K562 (cell line): ENCODE measurements around the gene DYRK1A. TPM values are rescaled to one million over a fixed set of nuclear protein-coding genes. Genes with fewer than 3 reads are reported as not detected.

Experiments used
- BRD4 ChIP-seq: fragments of 200-600 bp; sonication (generic); IDR thresholded peaks from 2 replicates; pipeline ENCODE4 v1.6.1; 2017; ENCODE audit warnings: inconsistent platforms
- CREB5 ChIP-seq: fragments of 250-450 bp; sonication (Bioruptor Pico); IDR thresholded peaks from 2 replicates; pipeline ENCODE4 v1.5.0; 2020; ENCODE audit warnings: mild to moderate bottlenecking
- DDX20 ChIP-seq: fragments of 450-650 bp; IDR thresholded peaks from 2 replicates; pipeline ENCODE4 v1.6.1; 2016; ENCODE audit warnings: missing genetic modification characterization, low read depth, mild to moderate bottlenecking, missing compliant biosample characterization, moderate library complexity
- ETV5 ChIP-seq: sonication (generic); formaldehyde crosslinking; IDR thresholded peaks from 2 replicates; pipeline ENCODE4 v1.4.0; 2020; ENCODE audit warnings: low read depth, mild to moderate bottlenecking, missing genetic modification reagents
- ETV6 ChIP-seq, 3 experiments: fragments of 150-350 bp in 1 of 3; sonication (generic) in 1 of 3; formaldehyde crosslinking in 1 of 3; IDR thresholded peaks; 2 replicates each; pipeline versions ENCODE4 v1.6.1 to v1.8.0; 2014 to 2022; ENCODE audit warnings: borderline replicate concordance in 2 of 3, low read depth in 2 of 3, antibody characterized with exemption in 1 of 3, low read length in 1 of 3, mild to moderate bottlenecking in 1 of 3, missing genetic modification reagents in 1 of 3
- FOXO4 ChIP-seq: fragments of 450-650 bp; formaldehyde crosslinking; IDR thresholded peaks from 2 replicates; pipeline ENCODE4 v1.4.0; 2020; ENCODE audit warnings: mild to moderate bottlenecking, moderate library complexity
- MBD1 ChIP-seq: fragments of 250-450 bp; sonication (Bioruptor Pico); IDR thresholded peaks from 2 replicates; pipeline ENCODE4 v1.8.0; 2022; ENCODE audit warnings: inconsistent platforms
- MLLT1 ChIP-seq, 2 experiments: fragments of 450-650 bp; IDR thresholded peaks; 2 replicates each; pipeline ENCODE4 v1.6.1; 2016
- RBM14 ChIP-seq: fragments of 200-400 bp; formaldehyde crosslinking; IDR thresholded peaks from 2 replicates; pipeline ENCODE4 v1.6.1; 2018; ENCODE audit warnings: low read depth, mild to moderate bottlenecking, low read length, moderate library complexity, borderline replicate concordance; ENCODE audit not compliant: insufficient read depth
- UBTF ChIP-seq, 2 experiments: IDR thresholded peaks; 2 replicates each; pipeline ENCODE4 v1.6.1; 2012; ENCODE audit warnings: improper control_type of control experiment in 2 of 2, low read depth in 2 of 2, low read length in 2 of 2, borderline replicate concordance in 1 of 2
- ZNF766 ChIP-seq: fragments of 200-800 bp; sonication (Bioruptor generic); conservative IDR thresholded peaks from 2 replicates; pipeline ENCODE4 v1.6.1; 2016; ENCODE audit warnings: missing genetic modification characterization, missing compliant biosample characterization
- polyA plus RNA-seq, 8 experiments: library from polyadenylated mRNA; depleted of rRNA in 4 of 8; stranded (reverse) in 5 of 8; unstranded in 3 of 8; fragments of >200 nt; fragmentation: Nextera tagmentation in 2 of 8; fragmentation: Illumina TruSeq in 1 of 8; extraction: Ambion mirVana in 2 of 8; extraction: Trizol in 1 of 8; gene quantifications; 2 replicates each; pipeline versions ENCODE4 v1.2.1 to v1.2.3, GENCODE V29; 2011 to 2014; ENCODE audit warnings: inconsistent platforms in 1 of 8, missing spikeins in 1 of 8
- total RNA-seq, 7 experiments: library from RNA; depleted of rRNA in 6 of 7; stranded (reverse); fragments of >200 nt in 6 of 7; fragmentation: Illumina TruSeq in 2 of 7; extraction: Trizol in 2 of 7; gene quantifications; 2 replicates each; pipeline versions ENCODE4 v1.2.1 to v1.2.3, GENCODE V29; 2011 to 2021; ENCODE audit warnings: low replicate concordance in 1 of 7

The DYRK1A gene
- total and polyA plus RNA-seq, 9 of the 15 experiments (the other 6 are each of a cell fraction or from before 2014, with no cell fraction given) = 3.7 to 64.8 (median 42.3) TPM

GRCh38 chr21:37365517-37366481, 774 bp upstream of the DYRK1A start (continued):
- TF ChIP-seq RBM14 = 0 out of 2 replicates have a peak, but pooled peaks have one; percentile 63
- peak; percentile 95 for TF ChIP-seq BRD4
- no peak for TF ChIP-seq MBD1 (CRISPR knock-in tag)
- peak; percentile 54 to 62; a peak in 2 of 4 replicates for TF ChIP-seq UBTF (IDR thresholded peaks at IDR 0.05; ENCODE audit: borderline replicate concordance in 1 of 2, low read depth in 2 of 2, low read length in 2 of 2)
- peak; percentile 75 to 84; a peak in 3 of 4 replicates for TF ChIP-seq MLLT1 (IDR thresholded peaks at IDR 0.05)
- 0 out of 2 replicates have a peak, but pooled peaks have one; percentile 55 for TF ChIP-seq ZNF766
- peak; percentile 67; the same call in 1 of the 2 replicates for TF ChIP-seq ETV5 (CRISPR knock-in tag)
- no peak for TF ChIP-seq FOXO4 (CRISPR knock-in tag)
- TF ChIP-seq DDX20 (tag) = no peak
- no peak for TF ChIP-seq CREB5
- no peak for TF ChIP-seq ETV6 (IDR thresholded peaks at IDR 0.05; ENCODE audit: borderline replicate concordance in 1 of 2, low read depth in 2 of 2, low read length in 1 of 2)
- TF ChIP-seq ETV6 (CRISPR knock-in tag; IDR thresholded peaks at IDR 0.05; ENCODE audit: borderline replicate concordance) = no peak
